Mesendoderm (in vitro differentiated cells): ENCODE results near the gene REN.

Experiments
- DNase-seq: peaks from one replicate; pipeline ENCODE4 v3.0.0; 2013
- H2AK5ac ChIP-seq: 2 replicates; pipeline ENCODE4 v1.6.1; 2013; ENCODE audit warnings: low read length, inconsistent platforms
- H2BK120ac ChIP-seq: 2 replicates; pipeline ENCODE4 v1.6.1; 2013; ENCODE audit warnings: low read depth, mild to moderate bottlenecking, low read length, moderate library complexity, mixed read lengths
- H2BK15ac ChIP-seq: replicated peaks from 2 replicates; pipeline ENCODE4 v1.6.1; 2013; ENCODE audit warnings: low read depth, mild to moderate bottlenecking, moderate library complexity
- H2BK5ac ChIP-seq: 2 replicates; pipeline ENCODE4 v1.6.1; 2013; ENCODE audit warnings: low read length, inconsistent platforms
- H3K18ac ChIP-seq: 2 replicates; pipeline ENCODE4 v1.6.1; 2013; ENCODE audit warnings: mild to moderate bottlenecking, low read length, mixed read lengths
- H3K23ac ChIP-seq: one replicate; pipeline ENCODE4 v1.6.1; 2013; ENCODE audit warnings: low read length
- H3K27ac ChIP-seq: 2 replicates; pipeline ENCODE4 v1.5.1; 2013; ENCODE audit warnings: low read depth, mild to moderate bottlenecking, inconsistent platforms, low read length, moderate library complexity
- H3K27me3 ChIP-seq: 2 replicates; pipeline ENCODE4 v1.6.1; 2013; ENCODE audit warnings: low read length, control low read depth, mild to moderate bottlenecking, inconsistent platforms; ENCODE audit not compliant: insufficient read depth, poor library complexity
- H3K36me3 ChIP-seq: 2 replicates; pipeline ENCODE4 v1.6.1; 2013; ENCODE audit warnings: low read length, inconsistent platforms; ENCODE audit not compliant: control insufficient read depth, insufficient read depth
- H3K4ac ChIP-seq: one replicate; pipeline ENCODE4 v1.6.1; 2013; ENCODE audit warnings: low read depth, mild to moderate bottlenecking, low read length, moderate library complexity
- H3K4me1 ChIP-seq: 2 replicates; pipeline ENCODE4 v1.6.1; 2013; ENCODE audit warnings: low read depth, low read length, inconsistent platforms; ENCODE audit not compliant: control insufficient read depth
- H3K4me2 ChIP-seq: 2 replicates; pipeline ENCODE4 v1.6.1; 2013; ENCODE audit warnings: low read length
- H3K4me3 ChIP-seq: 2 replicates; pipeline ENCODE4 v1.5.1; 2013; ENCODE audit warnings: mild to moderate bottlenecking, low read length
- H3K56ac ChIP-seq: one replicate; pipeline ENCODE4 v1.6.1; 2013; ENCODE audit warnings: low read length
- H3K79me1 ChIP-seq: 2 replicates; pipeline ENCODE4 v1.6.1; 2013; ENCODE audit warnings: low read length, inconsistent platforms
- H3K79me2 ChIP-seq: 2 replicates; pipeline ENCODE4 v1.6.1; 2013; ENCODE audit warnings: mild to moderate bottlenecking, low read length; ENCODE audit not compliant: control insufficient read depth, insufficient read depth
- H3K9ac ChIP-seq: 2 replicates; pipeline ENCODE4 v1.6.1; 2013; ENCODE audit warnings: low read length, inconsistent platforms
- H4K5ac ChIP-seq: one replicate; pipeline ENCODE4 v1.6.1; 2013; ENCODE audit warnings: low read length
- H4K8ac ChIP-seq: one replicate; pipeline ENCODE4 v1.6.1; 2013; ENCODE audit warnings: low read depth, mild to moderate bottlenecking, control low read depth, low read length, moderate library complexity
- WGBS: extraction: QIAGEN DNeasy Blood & Tissue Kit; methylation state at CpG from one replicate; pipeline ENCODE4 v1.1.7; 2013; ENCODE audit warnings: low lambda C conversion rate, missing lambda C conversion rate; ENCODE audit not compliant: insufficient coverage; ENCODE audit errors: extremely low coverage; 5-methylcytosine and 5-hydroxymethylcytosine counted together

The REN gene

GRCh38 chr1:204150702-204151551 lies 15.2 kb downstream of the REN start:
- Histone ChIP-seq H3K79me1 (no peaks in the 10 kb centered on the region), H4K8ac (no peak overlapping the region), H3K18ac (no peak overlapping the region), H2BK120ac (no peak overlapping the region), H2BK15ac (no peak overlapping the region), H3K4me3 (peak overlapping the region; percentile 39), H3K23ac (no peak overlapping the region), H3K4me1 (peaks cover 1% of the 10 kb centered on the region), H4K5ac (no peak overlapping the region), H3K9ac (peak overlapping the region; percentile 68), H3K4me2 (peak overlapping the region; percentile 91), H2BK5ac (no peak overlapping the region), H2AK5ac (no peak overlapping the region), H3K4ac (no peak overlapping the region), H3K79me2 (no peaks in the 10 kb centered on the region), H3K27ac (no peak overlapping the region), H3K36me3 (no peaks in the 10 kb centered on the region), H3K27me3 (no peaks in the 10 kb centered on the region), H3K56ac (peak overlapping the region; percentile 84)
- no CpG with 5 or more reads among the region's 33 CpGs for WGBS
- peak; percentile 52 for DNase-seq

- Histone ChIP-seq H3K4me2 (no peak overlapping the region), H3K79me1 (no peaks in the 10 kb centered on the region), H2BK5ac (no peak overlapping the region), H3K4me3 (no peak overlapping the region), H3K36me3 (no peaks in the 10 kb centered on the region), H3K56ac (no peak overlapping the region), H3K27ac (no peak overlapping the region), H2BK15ac (no peak overlapping the region), H4K5ac (no peak overlapping the region), H3K4ac (no peak overlapping the region), H3K18ac (no peak overlapping the region), H2BK120ac (no peak overlapping the region), H4K8ac (no peak overlapping the region), H3K4me1 (peaks cover 1% of the 10 kb centered on the region), H3K79me2 (no peaks in the 10 kb centered on the region), H3K23ac (no peak overlapping the region), H3K9ac (no peak overlapping the region), H3K27me3 (no peaks in the 10 kb centered on the region), H2AK5ac (no peak overlapping the region)
- WGBS, result no CpG with 5 or more reads among the region's 16 CpGs
- no peak for DNase-seq
Measured at GRCh38 chr1:204149635-204150565, 16.2 kb downstream of the REN start.

GRCh38 chr1:204149107-204149506 lies 17.0 kb downstream of the REN start:
- H3K4ac ChIP-seq, result no peak overlapping the region
- no peak overlapping the region for H4K8ac ChIP-seq
- no peak overlapping the region for H3K4me3 ChIP-seq
- no peak overlapping the region for H2BK120ac ChIP-seq
- H3K4me1 ChIP-seq, result peaks cover 1% of the 10 kb centered on the region
- no peak overlapping the region for H3K27ac ChIP-seq
- H3K18ac ChIP-seq, result no peak overlapping the region
- no peak overlapping the region for H3K9ac ChIP-seq
- H3K36me3 ChIP-seq, result no peaks in the 10 kb centered on the region
- no peak overlapping the region for H3K56ac ChIP-seq
- no peak overlapping the region for H2BK15ac ChIP-seq
- no peak overlapping the region for H3K4me2 ChIP-seq
- H4K5ac ChIP-seq, result no peak overlapping the region
- WGBS, result no CpG with 5 or more reads among the region's 2 CpGs
- H3K79me2 ChIP-seq, result no peaks in the 10 kb centered on the region
- no peak overlapping the region for H2BK5ac ChIP-seq
- no peaks in the 10 kb centered on the region for H3K27me3 ChIP-seq
- no peak for DNase-seq
- H2AK5ac ChIP-seq, result no peak overlapping the region
- no peaks in the 10 kb centered on the region for H3K79me1 ChIP-seq
- no peak overlapping the region for H3K23ac ChIP-seq

GRCh38 chr1:204147406-204148383 lies 18.4 kb downstream of the REN start:
- no peak overlapping the region for H4K8ac ChIP-seq
- no peak overlapping the region for H3K4me3 ChIP-seq
- no peaks in the 10 kb centered on the region for H3K27me3 ChIP-seq
- H4K5ac ChIP-seq, result no peak overlapping the region
- H3K36me3 ChIP-seq, result no peaks in the 10 kb centered on the region
- no peak overlapping the region for H2BK5ac ChIP-seq
- no peak overlapping the region for H2AK5ac ChIP-seq
- no peak overlapping the region for H3K4ac ChIP-seq
- no peaks in the 10 kb centered on the region for H3K79me1 ChIP-seq
- peaks cover 1% of the 10 kb centered on the region for H3K4me1 ChIP-seq
- no peaks in the 10 kb centered on the region for H3K79me2 ChIP-seq
- no peak overlapping the region for H3K27ac ChIP-seq
- H3K4me2 ChIP-seq, result no peak overlapping the region
- no peak overlapping the region for H3K23ac ChIP-seq
- no peak overlapping the region for H3K18ac ChIP-seq
- no peak overlapping the region for H2BK120ac ChIP-seq
- no peak overlapping the region for H3K56ac ChIP-seq
- DNase-seq, result peak; percentile 26
- H2BK15ac ChIP-seq, result no peak overlapping the region
- no CpG with 5 or more reads among the region's 13 CpGs for WGBS
- H3K9ac ChIP-seq, result no peak overlapping the region

- no peak overlapping the region for H2AK5ac ChIP-seq
- no peak overlapping the region for H3K23ac ChIP-seq
- no peak overlapping the region for H2BK5ac ChIP-seq
- H3K56ac ChIP-seq, result no peak overlapping the region
- no peak overlapping the region for H3K4ac ChIP-seq
- no peak overlapping the region for H3K27ac ChIP-seq
- no peak overlapping the region for H3K18ac ChIP-seq
- DNase-seq, result no peak
- H3K4me1 ChIP-seq, result no peaks in the 10 kb centered on the region
- H3K4me3 ChIP-seq, result no peak overlapping the region
- no CpG with 5 or more reads among the region's 7 CpGs for WGBS
- no peaks in the 10 kb centered on the region for H3K27me3 ChIP-seq
- no peak overlapping the region for H2BK120ac ChIP-seq
- no peak overlapping the region for H4K8ac ChIP-seq
- no peak overlapping the region for H3K9ac ChIP-seq
- no peaks in the 10 kb centered on the region for H3K36me3 ChIP-seq
- H3K79me1 ChIP-seq, result no peaks in the 10 kb centered on the region
- H3K79me2 ChIP-seq, result no peaks in the 10 kb centered on the region
- H2BK15ac ChIP-seq, result no peak overlapping the region
- no peak overlapping the region for H4K5ac ChIP-seq
- H3K4me2 ChIP-seq, result no peak overlapping the region
Measured at GRCh38 chr1:204146965-204147364, 19.2 kb downstream of the REN start.
